Progenitor cell of endocrine pancreas (in vitro differentiated cells): Measurements from ENCODE around the gene SPINK4. TPM values are rescaled to one million over a fixed set of nuclear protein-coding genes. Genes with fewer than 3 reads are reported as not detected.

Experiments used
- DNase-seq: peaks from one replicate; pipeline ENCODE4 v3.0.0; 2021; ENCODE audit warnings: low spot score; ENCODE audit not compliant: unreplicated experiment
- H3K27ac Mint-ChIP-seq: 2 replicates; pipeline ENCODE4 v1.8.0; 2021; ENCODE audit warnings: mild to moderate bottlenecking, moderate library complexity, mixed read lengths
- H3K27me3 Mint-ChIP-seq: 2 replicates; pipeline ENCODE4 v1.8.0; 2021; ENCODE audit warnings: mixed read lengths
- H3K36me3 Mint-ChIP-seq: 2 replicates; pipeline ENCODE4 v1.8.0; 2022; ENCODE audit warnings: mixed read lengths; ENCODE audit not compliant: insufficient read depth
- H3K4me1 Mint-ChIP-seq: 2 replicates; pipeline ENCODE4 v1.8.0; 2021; ENCODE audit warnings: low read depth, mixed read lengths
- H3K4me3 Mint-ChIP-seq: 2 replicates; pipeline ENCODE4 v1.8.0; 2021; ENCODE audit warnings: low read depth, mild to moderate bottlenecking, moderate library complexity, mixed read lengths
- H3K9me3 Mint-ChIP-seq: 2 replicates; pipeline ENCODE4 v1.8.0; 2021; ENCODE audit warnings: low read depth, mixed read lengths
- CTCF ChIP-seq: fragments of 200-600 bp; sonication (generic); IDR thresholded peaks from one replicate; pipeline ENCODE4 v1.5.0; 2021; ENCODE audit warnings: antibody characterized with exemption, mild to moderate bottlenecking; ENCODE audit not compliant: unreplicated experiment
- total RNA-seq: library from RNA; stranded (reverse); gene quantifications from 2 replicates; pipeline ENCODE4 v1.2.1, GENCODE V29; 2021

Gene SPINK4
- total RNA-seq, 1 donor from 2014 or later = not detected

- no peak for TF ChIP-seq CTCF
- H3K4me3 Mint-ChIP-seq = no peak overlapping the region
- H3K27ac Mint-ChIP-seq = no peak overlapping the region
- H3K4me1 Mint-ChIP-seq = no peaks in the 10 kb centered on the region
- H3K36me3 Mint-ChIP-seq = peaks cover 13% of the 10 kb centered on the region
- DNase-seq = no peak
- H3K9me3 Mint-ChIP-seq = no peaks in the 10 kb centered on the region
- H3K27me3 Mint-ChIP-seq = no peaks in the 10 kb centered on the region
Observed at GRCh38 chr9:33277484-33277883, 37.5 kb downstream of the SPINK4 start.

GRCh38 chr9:33285502-33285901 lies 45.5 kb downstream of the SPINK4 start:
- Mint-ChIP-seq H3K27ac (no peak overlapping the region), H3K36me3 (peaks cover under 1% of the 10 kb centered on the region), H3K9me3 (no peaks in the 10 kb centered on the region), H3K27me3 (no peaks in the 10 kb centered on the region), H3K4me1 (peaks cover 1% of the 10 kb centered on the region), H3K4me3 (no peak overlapping the region)
- no peak for DNase-seq
- TF ChIP-seq CTCF = no peak

- Mint-ChIP-seq H3K27ac (no peak overlapping the region), H3K4me1 (peaks cover 10% of the 10 kb centered on the region), H3K9me3 (no peaks in the 10 kb centered on the region), H3K4me3 (no peak overlapping the region), H3K27me3 (no peaks in the 10 kb centered on the region), H3K36me3 (peaks cover under 1% of the 10 kb centered on the region)
- no peak for DNase-seq
- TF ChIP-seq CTCF = peak; percentile 58
Observed at GRCh38 chr9:33287087-33287490, 47.1 kb downstream of the SPINK4 start.

GRCh38 chr9:33288235-33288634 lies 48.3 kb downstream of the SPINK4 start:
- Mint-ChIP-seq H3K4me1 (peaks cover 14% of the 10 kb centered on the region), H3K4me3 (no peak overlapping the region), H3K27ac (no peak overlapping the region), H3K9me3 (no peaks in the 10 kb centered on the region), H3K27me3 (no peaks in the 10 kb centered on the region), H3K36me3 (peaks cover 1% of the 10 kb centered on the region)
- TF ChIP-seq CTCF = no peak
- DNase-seq = no peak

- Mint-ChIP-seq H3K4me3 (peak overlapping the region; percentile 24), H3K27me3 (no peaks in the 10 kb centered on the region), H3K27ac (no peak overlapping the region), H3K4me1 (peaks cover 14% of the 10 kb centered on the region), H3K9me3 (no peaks in the 10 kb centered on the region), H3K36me3 (peaks cover 1% of the 10 kb centered on the region)
- DNase-seq = no peak
- no peak for TF ChIP-seq CTCF
Observed at GRCh38 chr9:33288828-33289483, 49.0 kb downstream of the SPINK4 start.
